Uterus (tissue), 4 donors: ENCODE results near the gene ZNF827. TPM values are rescaled to one million over a fixed set of nuclear protein-coding genes. Genes with fewer than 3 reads are reported as not detected.

Experiments
- DNase-seq, 2 donors: peaks; one replicate each; pipeline ENCODE4 v3.0.0-alpha.2; 2019 to 2020
- H3K27ac ChIP-seq, 2 donors: fragments of 200-600 bp; sonication (generic); 1 replicate in 1 of 2; 2 replicates in 1 of 2; pipeline ENCODE4 v1.5.1; 2016 to 2018
- H3K27me3 ChIP-seq, 2 donors: fragments of 200-600 bp; sonication (generic); one replicate each; pipeline ENCODE4 v1.5.1; 2018 to 2019; ENCODE audit warnings: control low read depth in 1 of 2
- H3K36me3 ChIP-seq, 2 donors: fragments of 200-600 bp; sonication (generic); one replicate each; pipeline ENCODE4 v1.5.1; 2019; ENCODE audit warnings: control low read depth in 1 of 2
- H3K4me1 ChIP-seq, 2 donors: fragments of 200-600 bp; sonication (generic); one replicate each; pipeline ENCODE4 v1.5.1; 2018 to 2019; ENCODE audit warnings: control low read depth in 1 of 2
- H3K4me3 ChIP-seq, 2 donors: fragments of 200-600 bp; sonication (generic); 1 replicate in 1 of 2; 2 replicates in 1 of 2; pipeline ENCODE4 v1.5.1; 2018 to 2019; ENCODE audit warnings: mild to moderate bottlenecking in 1 of 2
- H3K9me3 ChIP-seq, 2 donors: fragments of 200-600 bp; sonication (generic); one replicate each; pipeline ENCODE4 v1.5.1; 2019; ENCODE audit warnings: control low read depth in 1 of 2
- POLR2A ChIP-seq, 2 donors: fragments of 450-650 bp; IDR thresholded peaks; one replicate each; pipeline ENCODE4 v1.6.1; 2016; ENCODE audit warnings: antibody characterized with exemption in 2 of 2, mild to moderate bottlenecking in 1 of 2, moderate library complexity in 1 of 2
- intact Hi-C: fragments of 100-400 bp; cut with DNase I; formaldehyde crosslinking; loops from one replicate; pipeline ENCODE4 v1.15.1; 2023; ENCODE audit warnings: low total_unique reads
- total RNA-seq, 4 donors: library from RNA; depleted of rRNA in 3 of 4; stranded (reverse); fragments of >200 nt in 3 of 4; gene quantifications; one replicate each; pipeline versions ENCODE4 v1.1.0 to v1.2.4, GENCODE V29; 2014 to 2023
- TF ChIP-seq, protein P1 (sequence below), 4 experiments: fragments of 200-600 bp in 2 of 4; fragments of 450-650 bp in 2 of 4; sonication (generic) in 2 of 4; IDR thresholded peaks; one replicate each; pipeline ENCODE4 v1.5.1; 2016 to 2019; ENCODE audit warnings: antibody characterized with exemption in 4 of 4, mild to moderate bottlenecking in 2 of 4, moderate library complexity in 1 of 4
- donor health status: DM: yes; HTN: yes; CAD: no.

Gene ZNF827
- total RNA-seq, 4 donors from 2014 or later = 2.9 to 33.1 (median 14.2) TPM

GRCh38 chr4:145960012-145960411 is 21.4 kb upstream of the ZNF827 start:
- H3K9me3 ChIP-seq = no peaks in the 10 kb centered on the region
- no peak for TF ChIP-seq POLR2A (IDR thresholded peaks at IDR 0.05)
- TF ChIP-seq, protein P1, sequence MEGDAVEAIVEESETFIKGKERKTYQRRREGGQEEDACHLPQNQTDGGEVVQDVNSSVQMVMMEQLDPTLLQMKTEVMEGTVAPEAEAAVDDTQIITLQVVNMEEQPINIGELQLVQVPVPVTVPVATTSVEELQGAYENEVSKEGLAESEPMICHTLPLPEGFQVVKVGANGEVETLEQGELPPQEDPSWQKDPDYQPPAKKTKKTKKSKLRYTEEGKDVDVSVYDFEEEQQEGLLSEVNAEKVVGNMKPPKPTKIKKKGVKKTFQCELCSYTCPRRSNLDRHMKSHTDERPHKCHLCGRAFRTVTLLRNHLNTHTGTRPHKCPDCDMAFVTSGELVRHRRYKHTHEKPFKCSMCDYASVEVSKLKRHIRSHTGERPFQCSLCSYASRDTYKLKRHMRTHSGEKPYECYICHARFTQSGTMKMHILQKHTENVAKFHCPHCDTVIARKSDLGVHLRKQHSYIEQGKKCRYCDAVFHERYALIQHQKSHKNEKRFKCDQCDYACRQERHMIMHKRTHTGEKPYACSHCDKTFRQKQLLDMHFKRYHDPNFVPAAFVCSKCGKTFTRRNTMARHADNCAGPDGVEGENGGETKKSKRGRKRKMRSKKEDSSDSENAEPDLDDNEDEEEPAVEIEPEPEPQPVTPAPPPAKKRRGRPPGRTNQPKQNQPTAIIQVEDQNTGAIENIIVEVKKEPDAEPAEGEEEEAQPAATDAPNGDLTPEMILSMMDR (IDR thresholded peaks at IDR 0.05) = no peak
- H3K27ac ChIP-seq = no peak overlapping the region
- no peaks in the 10 kb centered on the region for H3K36me3 ChIP-seq
- H3K27me3 ChIP-seq = no peaks in the 10 kb centered on the region
- H3K4me1 ChIP-seq = no peaks in the 10 kb centered on the region
- intact Hi-C loops = no loop called here
- no peak overlapping the region for H3K4me3 ChIP-seq
- no peak for DNase-seq

GRCh38 chr4:145957302-145957701 is 18.7 kb upstream of the ZNF827 start:
- DNase-seq = no peak
- H3K27me3 ChIP-seq = no peaks in the 10 kb centered on the region
- H3K27ac ChIP-seq = no peak overlapping the region
- no peaks in the 10 kb centered on the region for H3K9me3 ChIP-seq
- H3K4me3 ChIP-seq = no peak overlapping the region
- intact Hi-C loops = no loop called here
- H3K36me3 ChIP-seq = no peaks in the 10 kb centered on the region
- no peak for TF ChIP-seq POLR2A (IDR thresholded peaks at IDR 0.05)
- TF ChIP-seq, protein P1 (IDR thresholded peaks at IDR 0.05) = no peak
- no peaks in the 10 kb centered on the region for H3K4me1 ChIP-seq

DNA sequence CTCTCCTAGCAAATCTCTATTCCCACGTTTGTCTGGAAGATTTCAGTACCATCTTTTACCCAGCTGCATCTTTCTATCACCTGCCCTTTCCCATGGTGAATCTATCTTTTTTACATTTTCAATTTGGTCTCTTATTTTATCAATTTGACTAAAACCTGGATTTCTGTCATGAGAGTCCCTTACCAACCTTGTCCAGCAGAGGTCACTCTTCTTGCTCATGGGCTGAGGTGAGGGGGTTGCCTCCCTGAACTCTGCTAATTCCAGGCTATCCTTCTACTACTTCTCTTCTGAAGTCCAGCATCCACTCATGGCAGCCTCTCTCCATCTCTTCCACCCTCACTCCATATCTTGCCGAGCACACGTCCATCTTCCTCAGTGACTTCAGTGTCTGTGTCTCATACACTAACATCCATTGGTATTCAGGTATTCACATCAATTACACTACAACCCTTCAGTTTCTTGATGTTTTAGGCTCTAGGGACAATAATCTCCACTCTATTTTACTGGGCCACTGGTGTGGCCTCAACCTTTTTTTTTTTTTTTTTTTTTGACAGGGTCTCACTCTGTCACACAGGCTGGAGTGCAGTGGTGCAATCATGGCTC is 17.8 kb upstream of the ZNF827 start:
- Histone ChIP-seq H3K4me3 (no peak overlapping the region), H3K36me3 (no peaks in the 10 kb centered on the region), H3K27ac (no peak overlapping the region), H3K4me1 (no peaks in the 10 kb centered on the region), H3K27me3 (no peaks in the 10 kb centered on the region), H3K9me3 (no peaks in the 10 kb centered on the region)
- TF ChIP-seq, protein P1 (IDR thresholded peaks at IDR 0.05) = peak in 3 of 4 experiments; percentile 38 to 60 (median 38)
- TF ChIP-seq POLR2A (IDR thresholded peaks at IDR 0.05) = no peak
- intact Hi-C loops = no loop called here
- peak in 1 of 2 donors; percentile 20 for DNase-seq

- no peak overlapping the region for H3K4me3 ChIP-seq
- DNase-seq = no peak
- H3K9me3 ChIP-seq = no peaks in the 10 kb centered on the region
- H3K27ac ChIP-seq = no peak overlapping the region
- H3K36me3 ChIP-seq = no peaks in the 10 kb centered on the region
- no peaks in the 10 kb centered on the region for H3K4me1 ChIP-seq
- TF ChIP-seq, protein P1 (IDR thresholded peaks at IDR 0.05) = no peak
- no peak for TF ChIP-seq POLR2A (IDR thresholded peaks at IDR 0.05)
- H3K27me3 ChIP-seq = no peaks in the 10 kb centered on the region
- intact Hi-C loops = no loop called here
Observed at GRCh38 chr4:145954924-145955339, 16.3 kb upstream of the ZNF827 start.

DNA sequence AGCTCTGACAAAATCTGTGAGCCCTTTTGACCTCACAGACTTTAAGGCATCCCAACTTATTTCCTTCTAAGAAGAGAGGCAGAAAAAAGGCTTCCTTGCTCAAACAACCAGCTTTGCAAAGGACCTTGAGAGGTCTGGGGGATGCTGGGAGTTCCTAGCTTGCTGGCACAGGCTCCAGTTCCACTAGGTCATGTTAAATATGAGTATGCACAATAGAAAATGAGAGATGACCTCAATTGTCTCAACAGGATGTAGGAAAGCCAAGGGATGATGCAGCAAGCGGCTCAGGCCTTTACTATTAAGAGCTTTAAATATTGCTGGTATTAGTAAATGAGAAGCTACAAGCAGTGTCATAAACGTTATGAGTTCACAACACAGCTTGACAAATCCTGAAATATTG is 13.3 kb upstream of the ZNF827 start:
- Histone ChIP-seq H3K4me3 (no peak overlapping the region), H3K4me1 (no peaks in the 10 kb centered on the region), H3K36me3 (no peaks in the 10 kb centered on the region), H3K27me3 (no peaks in the 10 kb centered on the region), H3K9me3 (no peaks in the 10 kb centered on the region), H3K27ac (no peak overlapping the region)
- no peak for TF ChIP-seq POLR2A (IDR thresholded peaks at IDR 0.05)
- TF ChIP-seq, protein P1 (IDR thresholded peaks at IDR 0.05) = no peak
- intact Hi-C loops = no loop called here
- no peak for DNase-seq
